Caco-2 (cell line): ENCODE data around the gene CSRP1. TPM values are rescaled to one million over a fixed set of nuclear protein-coding genes. Genes with fewer than 3 reads are reported as not detected.

ENCODE experiments used
- BruUV-seq: library from RNA; stranded (reverse); fragments of 400-500 nt; replicated peaks from 2 replicates; lab custom pipeline; 2021; lab: Mats Ljungman, UMichigan
- CTCF ChIA-PET: fragments of 300-600 bp; sonication (Branson Sonifier 250); formaldehyde crosslinking; loops from one replicate; lab custom pipeline; 2022; ENCODE audit warnings: antibody characterized with exemption; lab: Charles Lee
- POLR2A ChIA-PET: fragments of 300-600 bp; sonication (Branson Sonifier 250); formaldehyde crosslinking; loops from one replicate; lab custom pipeline; 2022; ENCODE audit warnings: antibody characterized with exemption; lab: Charles Lee
- DNase-seq, 2 experiments: peaks; one replicate each; pipeline versions ENCODE4 v3.0.0 to v3.0.0-alpha.2; 2020 to 2022
- H3K27me3 ChIP-seq: replicated peaks from 2 replicates; pipeline ENCODE4 v1.6.0; 2011; ENCODE audit warnings: low read length; ENCODE audit not compliant: control insufficient read depth, insufficient read depth
- H3K36me3 ChIP-seq: 2 replicates; pipeline ENCODE4 v1.5.1; 2011; ENCODE audit warnings: low read length; ENCODE audit not compliant: control insufficient read depth, insufficient read depth
- H3K4me1 ChIP-seq: fragments of 250-450 bp; sonication (Bioruptor Pico); 2 replicates; pipeline ENCODE4 v1.5.1; 2020; ENCODE audit warnings: mild to moderate bottlenecking
- H3K4me3 ChIP-seq: 2 replicates; pipeline ENCODE4 v1.5.1; 2011; ENCODE audit warnings: low read depth, mild to moderate bottlenecking, control low read depth, low read length
- H3K9me3 ChIP-seq: fragments of 250-450 bp; sonication (Bioruptor Pico); 2 replicates; pipeline ENCODE4 v1.5.1; 2020; ENCODE audit warnings: mild to moderate bottlenecking, moderate library complexity
- H3K27ac Mint-ChIP-seq: one replicate; pipeline ENCODE4 v1.8.0; 2022; ENCODE audit warnings: mixed read lengths; ENCODE audit not compliant: unreplicated experiment
- H3K27me3 Mint-ChIP-seq: one replicate; pipeline ENCODE4 v1.8.0; 2022; ENCODE audit warnings: mixed read lengths; ENCODE audit not compliant: insufficient read depth, unreplicated experiment
- H3K36me3 Mint-ChIP-seq: one replicate; pipeline ENCODE4 v1.8.0; 2022; ENCODE audit warnings: mild to moderate bottlenecking, mixed read lengths; ENCODE audit not compliant: insufficient read depth, unreplicated experiment
- H3K4me1 Mint-ChIP-seq: one replicate; pipeline ENCODE4 v1.8.0; 2022; ENCODE audit warnings: low read depth, mixed read lengths; ENCODE audit not compliant: unreplicated experiment
- H3K4me3 Mint-ChIP-seq: one replicate; pipeline ENCODE4 v1.8.0; 2022; ENCODE audit warnings: mild to moderate bottlenecking, moderate library complexity, mixed read lengths; ENCODE audit not compliant: unreplicated experiment
- H3K9me3 Mint-ChIP-seq: one replicate; pipeline ENCODE4 v1.8.0; 2022; ENCODE audit warnings: mixed read lengths; ENCODE audit not compliant: unreplicated experiment
- CTCF ChIP-seq, 2 experiments: fragments of 200-600 bp in 1 of 2; IDR thresholded peaks; 1 replicate in 1 of 2; 2 replicates in 1 of 2; pipeline versions ENCODE4 v1.5.1 to v1.8.0; 2011 to 2022; ENCODE audit warnings: antibody characterized with exemption in 1 of 2, control low read depth in 1 of 2, inconsistent platforms in 1 of 2, low read depth in 1 of 2, low read length in 1 of 2, mild to moderate bottlenecking in 1 of 2, moderate library complexity in 1 of 2; ENCODE audit not compliant: insufficient read depth in 1 of 2, severe bottlenecking in 1 of 2, unreplicated experiment in 1 of 2
- intact Hi-C: fragments of 100-400 bp; cut with micrococcal nuclease; formaldehyde crosslinking; loops from one replicate; pipeline ENCODE4 v1.10.0; 2022; ENCODE audit not compliant: unreplicated experiment
- total RNA-seq: library from RNA; stranded (reverse); gene quantifications from 2 replicates; pipeline ENCODE4 v1.2.3, GENCODE V29; 2022

CSRP1 gene
- total RNA-seq, 1 experiment from 2014 or later = 60.0 TPM

- BruUV-seq = no TSS peak
- peak; percentile 66 to 72 for DNase-seq
- intact Hi-C loops = no loop called here
- TF ChIP-seq CTCF (IDR thresholded peaks at IDR 0.05; ENCODE audit: insufficient read depth in 1 of 2, low read depth in 1 of 2, low read length in 1 of 2, severe bottlenecking in 1 of 2, unreplicated experiment in 1 of 2) = peak in 1 of 2 experiments; percentile 44
- Mint-ChIP-seq H3K36me3 (peaks cover 6% of the 10 kb centered on the region), H3K4me3 (no peak overlapping the region), H3K27me3 (peaks cover 3% of the 10 kb centered on the region), H3K4me1 (peaks cover 6% of the 10 kb centered on the region), H3K27ac (no peak overlapping the region), H3K9me3 (no peaks in the 10 kb centered on the region)
- Histone ChIP-seq H3K36me3 (no peaks in the 10 kb centered on the region), H3K9me3 (no peaks in the 10 kb centered on the region), H3K27me3 (no peaks in the 10 kb centered on the region), H3K4me1 (no peaks in the 10 kb centered on the region), H3K4me3 (no peak overlapping the region)
- ChIA-PET POLR2A (interaction anchor here (0.6 kb wide), 1 partner anchor 44 kb away, joined by 7 read pairs; no protein-coding TSS in a partner anchor), CTCF (interaction anchor here (0.6 to 2.0 kb wide), 12 partner anchors 11 to 182 kb away, joined by 3 to 52 read pairs (median 3); partner anchors contain the start of gene PHLDA3)
Measured at GRCh38 chr1:201436393-201436792, 70.5 kb downstream of the CSRP1 start.

- no peak for TF ChIP-seq CTCF (IDR thresholded peaks at IDR 0.05; ENCODE audit: insufficient read depth in 1 of 2, low read depth in 1 of 2, low read length in 1 of 2, severe bottlenecking in 1 of 2, unreplicated experiment in 1 of 2)
- Mint-ChIP-seq H3K4me1 (no peaks in the 10 kb centered on the region), H3K4me3 (no peak overlapping the region), H3K27ac (no peak overlapping the region), H3K27me3 (no peaks in the 10 kb centered on the region), H3K36me3 (peaks cover 6% of the 10 kb centered on the region), H3K9me3 (no peaks in the 10 kb centered on the region)
- Histone ChIP-seq H3K27me3 (no peaks in the 10 kb centered on the region), H3K4me3 (no peak overlapping the region), H3K4me1 (no peaks in the 10 kb centered on the region), H3K36me3 (no peaks in the 10 kb centered on the region), H3K9me3 (no peaks in the 10 kb centered on the region)
- ChIA-PET CTCF (interaction anchor here (1.6 kb wide), 1 partner anchor 14 kb away, joined by 4 read pairs; no protein-coding TSS in a partner anchor), POLR2A (no interaction called here)
- intact Hi-C loops = no loop called here
- no TSS peak for BruUV-seq
- no peak for DNase-seq
Measured at GRCh38 chr1:201434266-201434665, 72.7 kb downstream of the CSRP1 start.

- POLR2A ChIA-PET = no interaction called here
Measured at GRCh38 chr1:201433609-201434008, 73.3 kb downstream of the CSRP1 start.

More at GRCh38 chr1:201433609-201434008, 73.3 kb downstream of the CSRP1 start:
- no peaks in the 10 kb centered on the region for H3K27me3 Mint-ChIP-seq
- no peak for TF ChIP-seq CTCF (IDR thresholded peaks at IDR 0.05; ENCODE audit: insufficient read depth in 1 of 2, low read depth in 1 of 2, low read length in 1 of 2, severe bottlenecking in 1 of 2, unreplicated experiment in 1 of 2)
- CTCF ChIA-PET = interaction anchor here (1.6 kb wide), 1 partner anchor 15 kb away, joined by 4 read pairs; no protein-coding TSS in a partner anchor
- H3K9me3 ChIP-seq = no peaks in the 10 kb centered on the region
- no TSS peak for BruUV-seq
- no peak overlapping the region for H3K27ac Mint-ChIP-seq
- no peaks in the 10 kb centered on the region for H3K36me3 ChIP-seq
- H3K36me3 Mint-ChIP-seq = peaks cover 6% of the 10 kb centered on the region
- no peak for DNase-seq
- intact Hi-C loops = no loop called here
- H3K4me1 ChIP-seq = no peaks in the 10 kb centered on the region
- H3K9me3 Mint-ChIP-seq = no peaks in the 10 kb centered on the region
- H3K4me3 ChIP-seq = no peak overlapping the region
- no peaks in the 10 kb centered on the region for H3K4me1 Mint-ChIP-seq
- no peaks in the 10 kb centered on the region for H3K27me3 ChIP-seq
- no peak overlapping the region for H3K4me3 Mint-ChIP-seq

Other genes with a start within 250 kb of the CSRP1 start
- 0.05 TPM in 1 of 2 replicates, not detected in the other for gene PKP1, start 223.6 kb downstream of the CSRP1 start, total RNA-seq
- gene TNNT2, start 129.4 kb downstream of the CSRP1 start, total RNA-seq = 5.9 and 7.3 TPM in 2 replicates
- 77.2 and 80.5 TPM in 2 replicates for gene LAD1, start 107.8 kb downstream of the CSRP1 start, total RNA-seq
- not detected in 2 replicates for gene TNNI1, start 85.4 kb downstream of the CSRP1 start, total RNA-seq
- 6.5 and 10.5 TPM in 2 replicates for gene PHLDA3, start 37.9 kb downstream of the CSRP1 start, total RNA-seq
- gene NAV1, start 32.0 kb upstream of the CSRP1 start, total RNA-seq = 2.0 and 4.6 TPM in 2 replicates